CD4-positive, alpha-beta T cell treated with Interferon alpha-2 for 1 hour (primary cell): ENCODE data around the gene VPS51.
"Not testable (repeated sequence)": the region's sequence is repeated elsewhere in the genome, so short reads cannot be mapped to it uniquely, and the experiment has no call there.

Experiments used
- DNase-seq, 2 donors: peaks; one replicate each; pipeline ENCODE4 v3.0.0-alpha.2; 2020 to 2022

VPS51 gene

GRCh38 chr11:65108469-65109123, 12.6 kb downstream of the VPS51 start:
- DNase-seq: no peak

- DNase-seq: no peak
Observed at GRCh38 chr11:65109231-65110198, 13.5 kb downstream of the VPS51 start.

GRCh38 chr11:65110354-65110861, 14.4 kb downstream of the VPS51 start:
- DNase-seq: peak; percentile 91 to 96

- no peak for DNase-seq
Observed at GRCh38 chr11:65111159-65111743, 15.2 kb downstream of the VPS51 start.

DNA sequence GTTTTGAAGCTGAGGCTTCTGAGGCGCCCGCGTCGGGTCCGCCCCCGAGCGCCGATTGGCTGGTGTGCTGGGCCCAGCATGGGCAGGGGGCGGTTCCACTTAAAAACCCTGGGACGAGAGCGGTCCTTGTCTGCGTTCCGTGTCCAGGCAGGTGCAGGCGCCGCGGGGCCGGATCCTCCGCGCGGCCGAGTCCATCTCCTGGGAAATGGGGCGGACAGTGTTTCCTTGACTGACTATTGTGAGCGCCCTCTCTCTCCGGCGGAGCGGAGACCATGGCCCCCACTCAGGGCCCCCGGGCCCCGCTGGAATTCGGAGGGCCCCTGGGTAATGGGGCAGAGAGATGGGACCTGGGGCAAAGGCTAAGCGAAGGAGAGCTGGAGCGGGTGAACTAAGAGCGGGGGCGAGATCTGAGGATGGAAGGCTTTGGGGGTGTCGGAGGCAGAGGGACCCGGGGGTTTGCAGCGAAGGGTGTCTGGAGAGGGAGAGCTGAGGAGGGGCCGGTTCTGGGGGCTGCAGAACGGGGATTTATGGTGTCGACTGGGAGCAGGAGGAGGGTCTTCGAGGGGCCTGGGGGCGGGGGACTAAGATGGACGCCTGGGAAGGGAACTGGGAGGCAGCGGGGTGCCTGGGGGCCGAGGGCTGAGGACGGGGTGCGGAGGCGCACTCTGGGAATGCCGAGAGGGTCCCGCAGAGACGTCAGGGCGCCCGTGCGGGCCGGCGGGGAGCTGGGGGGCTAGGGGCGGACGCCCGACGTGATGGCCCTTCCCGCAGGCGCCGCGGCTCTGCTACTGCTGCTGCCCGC, 15.9 kb downstream of the VPS51 start, which contains the start of gene TM7SF2:
TSS of gene TM7SF2 (plus strand) at position 129 of the 802 bp plus-strand sequence. CDS start at position 273, 144 bp downstream.
- DNase-seq: peak; percentile 94 to 96

DNA sequence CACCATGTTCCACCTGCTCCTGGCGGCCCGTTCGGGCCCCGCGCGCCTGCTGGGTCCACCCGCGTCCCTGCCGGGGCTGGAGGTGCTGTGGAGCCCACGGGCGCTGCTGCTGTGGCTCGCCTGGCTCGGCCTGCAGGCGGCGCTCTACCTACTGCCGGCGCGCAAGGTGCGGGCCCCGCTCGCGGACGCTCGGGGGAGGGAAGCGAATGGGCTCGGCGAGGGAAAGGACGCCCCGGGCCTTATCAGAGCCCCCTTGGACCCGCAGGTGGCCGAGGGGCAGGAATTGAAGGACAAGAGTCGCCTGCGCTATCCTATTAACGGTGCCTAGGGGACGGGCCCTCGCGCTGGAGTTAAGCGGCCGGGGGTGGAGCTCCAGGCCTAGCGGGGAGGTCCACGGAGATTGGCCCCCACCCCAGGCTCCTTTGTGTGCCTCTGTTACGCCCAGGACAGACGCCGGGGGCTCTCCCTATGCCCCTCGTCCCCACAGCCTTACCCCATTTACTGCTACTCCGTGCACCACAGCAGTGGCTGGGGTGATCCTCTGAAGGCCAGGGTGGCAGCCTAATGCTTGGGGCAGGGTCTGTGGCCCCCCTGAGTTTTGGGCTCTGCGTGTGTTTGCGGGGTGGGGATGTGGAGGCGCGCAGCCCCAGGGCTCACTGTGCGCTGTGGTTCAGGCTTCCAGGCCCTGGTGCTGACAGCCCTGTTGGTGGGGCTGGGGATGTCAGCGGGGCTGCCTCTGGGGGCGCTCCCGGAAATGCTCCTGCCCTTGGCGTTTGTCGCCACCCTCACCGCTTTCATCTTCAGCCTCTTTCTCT, 16.7 kb downstream of the VPS51 start:
- peak; percentile 77 to 84 for DNase-seq

DNA sequence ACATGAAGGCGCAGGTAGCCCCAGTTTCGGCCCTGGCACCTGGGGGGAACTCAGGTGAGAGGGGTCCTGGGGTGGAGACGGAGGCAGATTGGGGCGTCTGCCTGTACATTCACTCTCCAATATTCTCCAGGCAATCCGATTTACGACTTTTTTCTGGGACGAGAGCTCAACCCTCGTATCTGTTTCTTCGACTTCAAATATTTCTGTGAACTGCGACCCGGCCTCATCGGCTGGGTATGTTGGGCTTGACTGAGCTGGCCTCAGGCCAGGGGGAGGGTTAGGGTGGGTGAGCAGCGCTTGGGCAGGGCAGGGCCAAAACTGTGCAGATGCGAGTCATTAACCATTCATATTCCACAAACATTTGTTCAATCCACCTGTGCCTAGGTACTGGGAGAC, 17.3 kb downstream of the VPS51 start:
- no peak for DNase-seq

DNA sequence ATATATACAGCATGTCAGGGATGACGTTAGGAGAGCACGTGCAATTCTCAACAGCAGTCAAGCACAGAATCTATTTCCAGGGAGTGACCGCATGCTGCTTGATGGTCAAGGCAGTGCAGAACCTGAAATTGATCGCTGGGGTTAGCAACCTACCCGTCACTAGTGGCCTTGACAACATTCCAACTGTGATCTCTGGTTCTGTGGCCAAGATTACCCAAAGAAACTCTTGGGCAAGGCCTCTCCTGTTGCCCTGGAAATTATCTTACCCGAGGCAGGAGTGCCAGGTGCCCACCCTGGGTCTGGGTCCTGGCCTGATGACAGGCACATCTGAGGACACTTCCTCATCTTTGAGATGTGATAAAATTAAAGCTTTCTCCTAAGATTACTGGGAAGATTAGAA, 17.8 kb downstream of the VPS51 start:
- DNase-seq: no peak

GRCh38 chr11:65114538-65115171, 18.6 kb downstream of the VPS51 start:
- DNase-seq: no peak

DNA sequence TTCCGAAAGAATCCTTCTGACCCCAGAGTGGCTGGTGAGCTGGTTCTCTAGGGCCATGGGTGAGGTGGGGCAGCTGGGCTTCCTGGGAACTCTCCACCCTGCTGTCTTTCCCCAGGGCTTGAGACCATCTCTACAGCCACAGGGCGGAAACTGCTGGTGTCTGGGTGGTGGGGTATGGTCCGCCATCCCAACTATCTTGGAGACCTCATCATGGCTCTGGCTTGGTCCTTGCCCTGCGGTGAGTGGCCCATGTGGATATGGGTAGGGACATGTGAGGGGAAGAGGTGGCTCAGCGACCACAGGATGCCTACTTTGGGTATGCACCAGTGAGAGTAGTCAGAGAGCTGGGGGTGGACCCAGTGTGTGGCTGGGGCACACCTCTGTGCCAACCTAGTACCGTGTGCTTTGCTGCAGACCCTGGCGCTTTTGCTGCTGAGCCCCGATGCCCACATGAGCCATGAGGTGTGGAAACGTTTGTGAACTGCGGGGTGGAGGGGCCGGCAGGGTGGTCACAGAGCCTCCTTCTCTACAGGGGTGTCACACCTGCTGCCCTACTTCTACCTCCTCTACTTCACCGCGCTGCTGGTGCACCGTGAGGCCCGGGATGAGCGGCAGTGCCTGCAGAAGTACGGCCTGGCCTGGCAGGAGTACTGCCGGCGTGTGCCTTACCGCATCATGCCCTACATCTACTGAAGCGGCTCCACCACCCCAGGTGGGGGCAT, 19.5 kb downstream of the VPS51 start:
- DNase-seq: no peak

- peak; percentile 33 to 70 for DNase-seq
Observed at GRCh38 chr11:65116370-65117205, 20.6 kb downstream of the VPS51 start.

- peak; percentile 99 to 100 for DNase-seq
Observed at GRCh38 chr11:65117206-65118096, 21.4 kb downstream of the VPS51 start, which contains the start of gene ZNHIT2. ZNHIT2 (minus strand) TSS chr11:65117701; CDS start chr11:65117653, 48 bp downstream.

DNA sequence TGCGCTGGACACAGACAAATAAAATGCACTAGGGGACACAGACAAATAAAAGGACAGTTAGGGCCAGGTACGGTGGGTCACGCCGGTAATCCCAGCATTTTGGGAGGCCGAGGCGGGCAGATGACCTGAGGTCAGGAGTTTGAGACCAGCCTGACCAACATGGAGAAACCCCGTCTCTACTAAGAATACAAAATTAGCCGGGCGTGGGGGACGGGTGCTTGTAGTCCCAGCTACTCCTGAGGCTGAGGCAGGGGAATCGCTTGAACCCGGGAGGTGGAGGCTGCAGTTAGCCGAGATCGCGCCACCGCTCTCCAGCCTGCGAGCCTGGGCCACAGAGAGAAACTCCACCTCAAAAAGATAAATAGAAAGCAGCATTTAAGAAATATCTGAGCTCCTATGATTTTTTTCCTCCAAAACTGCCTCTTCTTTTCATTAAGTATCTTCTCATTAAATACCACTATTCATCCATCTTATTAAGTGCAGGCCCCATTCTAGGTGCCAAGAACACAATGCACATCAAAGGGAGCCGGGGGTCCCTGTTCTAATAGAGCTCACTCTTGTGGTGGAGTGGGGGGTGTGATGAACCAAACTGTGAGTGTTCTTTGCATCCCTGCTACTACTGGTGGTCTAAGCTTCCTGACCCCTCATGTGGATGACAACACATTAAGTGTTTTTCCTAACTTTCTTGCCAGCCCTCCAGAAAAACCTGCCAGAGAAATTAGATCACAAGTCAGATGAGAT, 22.3 kb downstream of the VPS51 start:
- DNase-seq: no peak

DNA sequence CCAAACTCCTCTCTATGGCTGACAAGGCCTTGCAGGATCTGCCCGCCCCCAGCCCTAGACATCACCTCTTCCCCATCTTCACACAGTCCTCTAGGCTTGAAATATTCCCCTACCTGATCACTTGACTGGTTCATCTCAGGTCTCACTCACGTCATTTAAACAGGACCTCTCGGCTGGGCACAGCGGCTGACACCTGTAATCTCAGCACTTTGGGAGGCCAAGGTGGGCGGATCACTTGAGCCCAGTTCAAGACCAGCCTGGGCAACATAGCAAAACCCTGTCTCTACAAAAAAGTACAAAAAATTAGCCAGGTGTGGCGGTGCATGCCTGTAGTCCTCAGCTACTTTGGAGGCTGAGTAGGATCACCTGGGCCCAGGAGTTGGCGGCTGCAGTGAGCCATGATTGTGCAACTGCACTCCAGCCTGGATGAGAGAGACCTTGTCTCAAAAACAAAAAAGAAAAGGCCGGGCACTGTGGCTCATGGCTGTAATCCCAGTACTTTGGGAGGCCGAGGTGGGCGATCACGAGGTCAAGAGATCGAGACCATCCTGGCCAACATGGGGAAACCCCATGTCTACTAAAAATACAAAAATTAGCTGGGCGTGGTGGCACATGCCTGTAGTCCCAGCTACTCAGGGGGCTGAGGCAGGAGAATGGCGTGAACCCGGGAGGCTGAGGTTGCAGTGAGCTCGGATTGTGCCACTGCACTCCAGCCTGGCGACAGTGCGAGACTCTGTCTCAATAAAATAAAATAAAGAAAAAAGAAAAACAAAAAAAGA, 23.1 kb downstream of the VPS51 start:
- not testable (repeated sequence) for DNase-seq

DNA sequence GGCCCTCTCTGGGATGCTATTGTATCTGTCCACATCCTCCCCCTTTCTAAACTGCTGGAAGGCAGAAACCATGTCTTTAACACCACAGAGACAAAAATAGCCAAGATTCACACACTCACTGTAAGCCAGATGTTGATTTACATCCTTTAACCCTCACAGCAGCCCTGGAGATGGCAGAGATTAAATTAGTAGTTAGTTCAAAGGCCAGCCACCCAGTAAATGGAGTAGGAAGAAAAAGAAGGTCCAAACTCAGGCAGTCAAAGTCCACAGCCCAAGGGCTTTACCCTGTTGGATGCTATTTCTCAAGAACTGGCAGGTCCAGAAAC, 23.6 kb downstream of the VPS51 start:
- DNase-seq: no peak

- no peak for DNase-seq
Observed at GRCh38 chr11:65120831-65121230, 24.8 kb downstream of the VPS51 start.

DNA sequence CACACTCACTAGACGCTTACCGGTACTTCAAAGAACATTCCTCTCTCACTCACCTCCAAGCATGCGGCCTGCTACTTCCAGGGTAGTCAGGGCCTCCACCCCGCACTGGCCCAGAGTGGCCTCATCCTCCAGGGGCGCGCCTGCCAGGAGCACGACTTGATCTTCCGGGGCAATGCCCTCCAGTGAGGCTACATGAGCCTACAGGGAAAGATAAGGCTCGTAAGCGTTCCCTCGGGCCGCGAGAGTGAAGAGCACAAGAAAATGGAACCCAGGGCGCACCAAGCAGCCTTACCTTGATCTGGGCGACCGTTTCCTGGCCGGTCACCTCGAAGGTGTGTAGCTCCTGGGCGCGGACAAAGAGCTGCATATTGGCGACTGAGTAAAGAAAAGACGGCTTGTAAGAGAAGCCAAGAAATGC, 25.4 kb downstream of the VPS51 start:
- DNase-seq: peak; percentile 24 to 55
